HCT116 (cell line): ENCODE measurements around the gene IL36RN. TPM values are rescaled to one million over a fixed set of nuclear protein-coding genes. Genes with fewer than 3 reads are reported as not detected.

ENCODE experiments used
- ATAC-seq: fragments of 200-7000 bp; cut with Tn5 transposase; 2 replicates; pipeline ENCODE4 v1.9.1; 2020; ENCODE audit warnings: mild to moderate bottlenecking, moderate library complexity
- BruUV-seq: library from RNA; stranded (reverse); fragments of 400-500 nt; replicated peaks from 2 replicates; lab custom pipeline; 2021; lab: Mats Ljungman, UMichigan
- CTCF ChIA-PET: fragments of 300-600 bp; sonication (Branson Sonifier 250); formaldehyde crosslinking; loops from one replicate; lab custom pipeline; 2021; ENCODE audit warnings: antibody characterized with exemption; lab: Charles Lee
- POLR2A ChIA-PET: fragments of 300-600, 350-600 bp; sonication (Branson Sonifier 250); formaldehyde crosslinking; loops from one replicate; lab custom pipeline; 2021; ENCODE audit warnings: antibody characterized with exemption; lab: Charles Lee
- RAD21 ChIA-PET, 2 experiments: fragments of 300-600 bp; sonication (Branson Sonifier 250); formaldehyde crosslinking; loops; one replicate each; lab custom pipeline; 2023; ENCODE audit warnings: low total read pairs in 2 of 2; ENCODE audit not compliant: uncharacterized antibody in 2 of 2, unreplicated experiment in 2 of 2, low non-redundant PET in 1 of 2; lab: Charles Lee
- DNase-seq: peaks from one replicate; pipeline ENCODE4 v3.0.0-alpha.2; 2010; ENCODE audit warnings: low read depth, low spot score
- H2AFZ ChIP-seq: fragments of 200-600 bp; shearing (Covaris generic), sonication (generic); 2 replicates; pipeline ENCODE4 v1.6.1; 2017; ENCODE audit warnings: low read depth, mixed run types, mixed read lengths, antibody characterized with exemption, low read length; ENCODE audit not compliant: poor library complexity, severe bottlenecking
- H3K27ac ChIP-seq: 2 replicates; pipeline ENCODE4 v1.5.1; 2012; ENCODE audit warnings: low read depth, low read length
- H3K27me3 ChIP-seq: fragments of 200-600 bp; sonication (generic); 2 replicates; pipeline ENCODE4 v1.6.1; 2016; ENCODE audit warnings: mixed run types, low read length, mixed read lengths; ENCODE audit not compliant: insufficient read depth
- H3K36me3 ChIP-seq, 2 experiments: fragments of 200-500 bp in 1 of 2; fragments of 200-600 bp in 1 of 2; sonication (Bioruptor generic) in 1 of 2; sonication (generic) in 1 of 2; 2 replicates each; pipeline versions ENCODE4 v1.5.1 to v1.6.1; 2014 to 2016; ENCODE audit warnings: low read length in 2 of 2, inconsistent platforms in 1 of 2, mixed read lengths in 1 of 2, mixed run types in 1 of 2; ENCODE audit not compliant: insufficient read depth in 2 of 2, control insufficient read depth in 1 of 2
- H3K4me1 ChIP-seq, 2 experiments: fragments of 200-600 bp in 1 of 2; sonication (generic) in 1 of 2; 2 replicates each; pipeline versions ENCODE4 v1.5.1 to v1.6.1; 2012 to 2017; ENCODE audit warnings: low read length in 2 of 2, inconsistent platforms in 1 of 2, mild to moderate bottlenecking in 1 of 2, mixed read lengths in 1 of 2, mixed run types in 1 of 2, moderate library complexity in 1 of 2; ENCODE audit not compliant: insufficient read depth in 2 of 2, control insufficient read depth in 1 of 2
- H3K4me2 ChIP-seq: fragments of 200-600 bp; sonication (generic); 2 replicates; pipeline ENCODE4 v1.6.1; 2017; ENCODE audit warnings: mixed run types, low read length, mixed read lengths
- H3K4me3 ChIP-seq, 2 experiments: fragments of 200-600 bp in 1 of 2; sonication (generic) in 1 of 2; replicated peaks in 1 of 2; 2 replicates each; pipeline ENCODE4 v1.5.1; 2011 to 2016; ENCODE audit warnings: low read length in 2 of 2, control low read depth in 1 of 2, low read depth in 1 of 2, mild to moderate bottlenecking in 1 of 2, mixed read lengths in 1 of 2, mixed run types in 1 of 2
- H3K79me2 ChIP-seq: fragments of 200-600 bp; sonication (generic); 2 replicates; pipeline ENCODE4 v1.6.1; 2017; ENCODE audit warnings: mild to moderate bottlenecking, mixed run types, low read length, moderate library complexity, mixed read lengths; ENCODE audit not compliant: insufficient read depth
- H3K9ac ChIP-seq: fragments of 200-600 bp; sonication (generic); 2 replicates; pipeline ENCODE4 v1.6.1; 2016; ENCODE audit warnings: low read length, mixed read lengths
- H3K9me2 ChIP-seq: fragments of 200-600 bp; sonication (generic), shearing (Covaris generic); 2 replicates; pipeline ENCODE4 v1.6.1; 2017; ENCODE audit warnings: mixed run types, mild to moderate bottlenecking, moderate library complexity; ENCODE audit not compliant: insufficient read depth
- H3K9me3 ChIP-seq, 2 experiments: fragments of 200-500 bp in 1 of 2; fragments of 200-600 bp in 1 of 2; sonication (Bioruptor generic) in 1 of 2; sonication (generic) in 1 of 2; 2 replicates each; pipeline ENCODE4 v1.6.1; 2014 to 2017; ENCODE audit warnings: low read length in 2 of 2, mixed read lengths in 2 of 2, inconsistent platforms in 1 of 2, low read depth in 1 of 2, mild to moderate bottlenecking in 1 of 2, mixed run types in 1 of 2, moderate library complexity in 1 of 2; ENCODE audit not compliant: control insufficient read depth in 1 of 2, insufficient read depth in 1 of 2
- H4K20me1 ChIP-seq: fragments of 200-600 bp; sonication (generic), shearing (Covaris generic); 2 replicates; pipeline ENCODE4 v1.6.1; 2017; ENCODE audit warnings: mixed run types, mild to moderate bottlenecking, moderate library complexity; ENCODE audit not compliant: insufficient read depth
- CBX3 ChIP-seq: IDR thresholded peaks from 2 replicates; pipeline ENCODE4 v1.6.1; 2012; ENCODE audit warnings: low read depth
- CEBPB ChIP-seq: IDR thresholded peaks from 2 replicates; pipeline ENCODE4 v1.6.1; 2012; ENCODE audit warnings: low read depth
- ELF1 ChIP-seq: IDR thresholded peaks from 2 replicates; pipeline ENCODE4 v1.6.1; 2012; ENCODE audit warnings: low read depth, borderline replicate concordance
- FOSL1 ChIP-seq: IDR thresholded peaks from 2 replicates; pipeline ENCODE4 v1.6.1; 2012; ENCODE audit warnings: low read depth
- POLR2A ChIP-seq: IDR thresholded peaks from 2 replicates; pipeline ENCODE4 v1.7.0; 2011; ENCODE audit warnings: borderline replicate concordance; ENCODE audit not compliant: insufficient read depth, insufficient read length; ENCODE audit errors: extremely low read depth
- SP1 ChIP-seq: IDR thresholded peaks from 2 replicates; pipeline ENCODE4 v1.6.1; 2012; ENCODE audit warnings: low read depth
- TCF7L2 ChIP-seq: IDR thresholded peaks from 2 replicates; pipeline ENCODE4 v1.7.0; 2011; ENCODE audit warnings: borderline replicate concordance, inconsistent platforms; ENCODE audit not compliant: insufficient read depth, insufficient read length; ENCODE audit errors: extremely low read depth
- ZFX ChIP-seq: fragments of 450-650 bp; IDR thresholded peaks from 2 replicates; pipeline ENCODE4 v1.6.1; 2017
- intact Hi-C: fragments of 100-400 bp; cut with micrococcal nuclease; formaldehyde crosslinking; loops from 2 replicates; pipeline ENCODE4 v1.10.0; 2022
- total RNA-seq: library from RNA; stranded (reverse); gene quantifications from one replicate; pipeline ENCODE4 v1.2.1, GENCODE V29; 2021; ENCODE audit not compliant: unreplicated experiment
- TF ChIP-seq, protein P1 (sequence below): IDR thresholded peaks from 2 replicates; pipeline ENCODE4 v1.6.1; 2012; ENCODE audit warnings: low read depth

IL36RN gene
- total RNA-seq, 1 experiment from 2014 or later, result not detected

- H3K9ac ChIP-seq, result no peak within 1 kb of the TSS
- H3K79me2 ChIP-seq, result no peaks in the 10 kb centered on the region
- DNase-seq (no peak), ATAC-seq (no peak)
- intact Hi-C loops, result no loop called here
- POLR2A ChIA-PET, result no interaction called here
- no peaks in the 10 kb centered on the region for H4K20me1 ChIP-seq
- H2AFZ ChIP-seq, result no peak within 1 kb of the TSS
- no peak for TF ChIP-seq ELF1
- TF ChIP-seq, protein P1, sequence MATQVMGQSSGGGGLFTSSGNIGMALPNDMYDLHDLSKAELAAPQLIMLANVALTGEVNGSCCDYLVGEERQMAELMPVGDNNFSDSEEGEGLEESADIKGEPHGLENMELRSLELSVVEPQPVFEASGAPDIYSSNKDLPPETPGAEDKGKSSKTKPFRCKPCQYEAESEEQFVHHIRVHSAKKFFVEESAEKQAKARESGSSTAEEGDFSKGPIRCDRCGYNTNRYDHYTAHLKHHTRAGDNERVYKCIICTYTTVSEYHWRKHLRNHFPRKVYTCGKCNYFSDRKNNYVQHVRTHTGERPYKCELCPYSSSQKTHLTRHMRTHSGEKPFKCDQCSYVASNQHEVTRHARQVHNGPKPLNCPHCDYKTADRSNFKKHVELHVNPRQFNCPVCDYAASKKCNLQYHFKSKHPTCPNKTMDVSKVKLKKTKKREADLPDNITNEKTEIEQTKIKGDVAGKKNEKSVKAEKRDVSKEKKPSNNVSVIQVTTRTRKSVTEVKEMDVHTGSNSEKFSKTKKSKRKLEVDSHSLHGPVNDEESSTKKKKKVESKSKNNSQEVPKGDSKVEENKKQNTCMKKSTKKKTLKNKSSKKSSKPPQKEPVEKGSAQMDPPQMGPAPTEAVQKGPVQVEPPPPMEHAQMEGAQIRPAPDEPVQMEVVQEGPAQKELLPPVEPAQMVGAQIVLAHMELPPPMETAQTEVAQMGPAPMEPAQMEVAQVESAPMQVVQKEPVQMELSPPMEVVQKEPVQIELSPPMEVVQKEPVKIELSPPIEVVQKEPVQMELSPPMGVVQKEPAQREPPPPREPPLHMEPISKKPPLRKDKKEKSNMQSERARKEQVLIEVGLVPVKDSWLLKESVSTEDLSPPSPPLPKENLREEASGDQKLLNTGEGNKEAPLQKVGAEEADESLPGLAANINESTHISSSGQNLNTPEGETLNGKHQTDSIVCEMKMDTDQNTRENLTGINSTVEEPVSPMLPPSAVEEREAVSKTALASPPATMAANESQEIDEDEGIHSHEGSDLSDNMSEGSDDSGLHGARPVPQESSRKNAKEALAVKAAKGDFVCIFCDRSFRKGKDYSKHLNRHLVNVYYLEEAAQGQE, result no peak
- TF ChIP-seq CBX3, result no peak
- no peak for TF ChIP-seq CEBPB
- no peak for TF ChIP-seq TCF7L2
- TF ChIP-seq ZFX, result no peak
- TF ChIP-seq POLR2A, result no peak
- TF ChIP-seq SP1, result no peak
- TF ChIP-seq FOSL1, result no peak
- no peaks in the 10 kb centered on the region for H3K27me3 ChIP-seq
- RAD21 ChIA-PET, result no interaction called here
- H3K4me1 ChIP-seq, result no peaks in the 10 kb centered on the region
- H3K4me3 ChIP-seq, result no peak within 1 kb of the TSS
- H3K36me3 ChIP-seq, result no peaks in the 10 kb centered on the region
- no peak within 1 kb of the TSS for H3K27ac ChIP-seq
- no TSS peak for BruUV-seq
- H3K9me3 ChIP-seq, result no peaks in the 10 kb centered on the region
- H3K9me2 ChIP-seq, result no peaks in the 10 kb centered on the region
- no peak within 1 kb of the TSS for H3K4me2 ChIP-seq
- CTCF ChIA-PET, result no interaction called here
Observed at GRCh38 chr2:113052396-113052917, 6.5 kb upstream of the IL36RN start, which contains the start of gene IL36B. Gene IL36B (minus strand): TSS chr2:113052867.
